ENCODE results near the gene TNFRSF6B.

TNFRSF6B gene

DNA sequence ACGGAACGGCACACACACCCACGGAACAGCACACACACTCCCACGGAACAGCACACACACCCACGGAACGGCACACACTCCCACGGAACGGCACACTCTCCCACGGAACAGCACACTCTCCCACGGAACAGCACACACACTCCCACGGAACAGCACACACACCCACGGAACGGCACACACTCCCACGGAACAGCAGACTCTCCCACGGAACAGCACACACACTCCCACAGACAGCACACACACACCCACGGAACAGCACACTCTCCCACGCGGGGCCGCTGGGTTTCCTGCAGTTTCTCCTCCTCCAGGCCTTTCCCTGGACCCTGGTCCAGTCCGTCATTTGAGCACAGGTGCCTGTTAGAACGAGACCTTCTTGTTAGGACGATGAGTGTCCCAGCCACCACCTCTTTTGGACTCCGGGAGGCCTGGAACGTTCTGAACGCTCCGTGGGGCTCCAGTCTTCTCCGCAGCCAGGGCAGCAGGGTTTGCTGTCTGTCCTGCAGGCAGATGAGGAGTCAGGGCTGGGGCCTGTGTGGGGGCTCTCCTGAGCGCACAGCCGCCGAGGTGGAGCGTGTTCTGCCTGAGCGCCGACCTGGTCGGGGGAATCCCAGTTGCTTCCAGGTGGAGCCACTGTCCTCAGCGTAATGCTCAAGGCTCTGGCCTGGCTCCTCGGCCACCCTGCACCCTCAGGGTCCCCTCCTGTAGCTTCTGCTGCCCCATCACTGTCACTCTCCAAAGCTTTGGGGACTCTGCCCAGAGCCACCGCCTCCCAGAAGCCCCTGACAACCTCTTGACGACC is 17.6 kb upstream of the TNFRSF6B start:
- no peak for TF ChIP-seq CTCF (IDR thresholded peaks at IDR 0.05)

- no peak for TF ChIP-seq CTCF (IDR thresholded peaks at IDR 0.05)
Measured at GRCh38 chr20:63679799-63680305, 16.6 kb upstream of the TNFRSF6B start.

DNA sequence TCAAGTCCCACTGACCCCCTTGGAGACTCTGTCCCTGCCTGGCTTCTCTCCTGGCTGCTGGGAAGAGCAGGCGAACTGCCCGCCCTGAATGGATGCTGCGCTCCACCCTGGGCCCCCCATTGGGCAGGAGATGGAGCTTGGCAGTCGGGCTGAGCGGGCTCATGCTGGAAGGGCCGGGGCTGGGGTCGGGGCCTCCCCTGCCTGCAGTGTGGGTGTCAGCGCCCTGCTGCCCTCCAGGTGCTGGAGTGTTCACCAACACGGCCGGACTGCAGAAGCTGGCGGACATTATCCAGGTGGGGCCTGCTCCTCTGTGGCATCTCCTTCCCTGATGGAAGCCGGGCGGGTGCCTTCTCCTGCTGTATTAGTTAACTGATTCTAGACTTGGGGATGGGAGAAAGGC is 16.0 kb upstream of the TNFRSF6B start:
- TF ChIP-seq CTCF (IDR thresholded peaks at IDR 0.05) = no peak

- no peak for TF ChIP-seq CTCF (IDR thresholded peaks at IDR 0.05)
Measured at GRCh38 chr20:63680857-63681608, 15.4 kb upstream of the TNFRSF6B start.

- no peak for TF ChIP-seq CTCF (IDR thresholded peaks at IDR 0.05)
Measured at GRCh38 chr20:63681609-63682142, 14.8 kb upstream of the TNFRSF6B start.

DNA sequence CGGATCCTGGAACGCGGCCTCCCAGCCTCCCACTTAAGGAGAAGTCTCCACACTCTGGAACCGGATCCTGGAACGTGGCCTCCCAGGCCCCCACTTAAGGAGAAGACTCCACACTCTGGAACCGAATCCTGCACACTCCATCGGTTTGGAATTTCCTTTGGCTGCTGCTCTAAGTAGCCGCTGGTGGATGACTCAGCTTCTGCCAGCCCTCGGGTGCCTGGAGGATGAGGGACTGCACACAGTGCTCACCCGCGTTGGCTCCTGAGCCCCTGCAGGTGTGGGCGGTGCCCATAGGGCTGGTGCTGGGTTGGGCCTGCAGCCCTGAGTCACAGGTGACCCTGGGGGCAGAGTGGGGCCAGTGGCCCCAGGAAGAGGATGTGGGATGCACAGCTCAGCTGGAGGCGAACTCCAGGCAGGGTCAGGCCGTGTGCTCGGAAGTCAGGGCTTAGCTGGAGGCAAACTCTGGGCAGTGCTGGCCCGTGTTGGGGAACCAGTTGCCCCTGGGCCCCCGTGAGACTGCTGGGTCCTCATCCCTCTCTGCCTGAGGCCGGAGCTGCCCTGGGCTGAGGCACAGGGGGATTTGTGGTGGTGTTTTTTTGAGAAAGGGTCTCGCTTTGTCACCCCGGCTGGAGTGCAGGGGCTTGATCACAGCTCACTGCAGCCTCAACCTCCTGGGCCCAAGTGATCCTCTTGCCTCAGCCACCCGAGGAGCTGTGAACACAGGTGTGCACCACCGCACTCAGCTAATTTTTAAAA is 13.9 kb upstream of the TNFRSF6B start:
- no peak for TF ChIP-seq CTCF (IDR thresholded peaks at IDR 0.05)

Measured in LNCAP (cell line).